Erythroblast (primary cell): ENCODE data around the gene ZNHIT2.

Experiments used
- GATA1 ChIP-seq: IDR thresholded peaks from 2 replicates; pipeline ENCODE4 v1.6.1; 2011; ENCODE audit warnings: low read depth, mild to moderate bottlenecking, control low read depth, low read length, moderate library complexity
- POLR2A ChIP-seq: IDR thresholded peaks from 2 replicates; pipeline ENCODE4 v1.6.1; 2011; ENCODE audit warnings: mild to moderate bottlenecking, low read length

DNA sequence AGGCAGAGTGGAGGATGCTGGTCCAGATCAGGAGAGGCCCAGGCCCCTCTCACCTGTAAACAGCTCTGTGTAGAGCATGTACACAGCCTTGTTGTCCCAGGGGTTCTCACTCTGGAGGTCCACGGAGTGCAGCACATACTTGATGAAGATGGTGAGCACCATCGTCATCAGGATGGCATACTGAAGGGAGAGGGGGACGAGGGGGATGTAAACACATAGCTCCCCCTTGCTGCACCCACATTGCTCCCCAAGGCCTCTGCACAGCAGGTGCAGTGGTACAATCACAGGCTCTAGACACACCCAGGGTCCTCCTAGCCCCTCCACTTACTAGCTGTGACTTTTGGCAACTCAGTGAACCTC is 13.9 kb upstream of the ZNHIT2 start:
- TF ChIP-seq POLR2A (no peak), GATA1 (no peak)
